Measurements from ENCODE around the gene HSPA12B.
A peak's percentile ranks its signal among the peaks of the same experiment; 100 is the strongest.

HSPA12B gene

DNA sequence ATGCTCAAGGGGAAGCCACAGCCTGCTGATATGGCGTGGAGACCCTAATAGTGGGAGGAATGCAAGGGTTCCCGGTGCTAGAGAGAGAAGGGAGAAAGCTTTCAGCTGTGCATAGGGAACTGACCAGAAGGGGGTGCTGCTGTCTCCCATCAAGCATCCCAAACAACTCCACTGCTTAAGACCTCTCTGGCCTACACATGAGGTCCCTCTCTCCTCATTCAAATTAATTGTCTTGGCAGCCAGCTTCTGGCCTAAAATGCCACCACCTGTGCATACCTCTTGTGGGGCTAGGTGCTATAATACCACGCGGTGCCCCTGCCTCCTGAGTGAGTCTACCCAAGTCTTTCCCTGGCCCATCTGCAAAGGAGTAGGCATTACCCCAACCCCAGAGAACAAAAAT, 20.6 kb downstream of the HSPA12B start:
- ChIA-PET CTCF (interaction anchor here (0.6 to 1.5 kb wide), 9 partner anchors 9 to 153 kb away, joined by 3 to 7 read pairs (median 4); partner anchors contain the start of gene ADISSP), POLR2A (ENCODE audit: low non-redundant PET) (no interaction called here)
- TF ChIP-seq, protein P1, sequence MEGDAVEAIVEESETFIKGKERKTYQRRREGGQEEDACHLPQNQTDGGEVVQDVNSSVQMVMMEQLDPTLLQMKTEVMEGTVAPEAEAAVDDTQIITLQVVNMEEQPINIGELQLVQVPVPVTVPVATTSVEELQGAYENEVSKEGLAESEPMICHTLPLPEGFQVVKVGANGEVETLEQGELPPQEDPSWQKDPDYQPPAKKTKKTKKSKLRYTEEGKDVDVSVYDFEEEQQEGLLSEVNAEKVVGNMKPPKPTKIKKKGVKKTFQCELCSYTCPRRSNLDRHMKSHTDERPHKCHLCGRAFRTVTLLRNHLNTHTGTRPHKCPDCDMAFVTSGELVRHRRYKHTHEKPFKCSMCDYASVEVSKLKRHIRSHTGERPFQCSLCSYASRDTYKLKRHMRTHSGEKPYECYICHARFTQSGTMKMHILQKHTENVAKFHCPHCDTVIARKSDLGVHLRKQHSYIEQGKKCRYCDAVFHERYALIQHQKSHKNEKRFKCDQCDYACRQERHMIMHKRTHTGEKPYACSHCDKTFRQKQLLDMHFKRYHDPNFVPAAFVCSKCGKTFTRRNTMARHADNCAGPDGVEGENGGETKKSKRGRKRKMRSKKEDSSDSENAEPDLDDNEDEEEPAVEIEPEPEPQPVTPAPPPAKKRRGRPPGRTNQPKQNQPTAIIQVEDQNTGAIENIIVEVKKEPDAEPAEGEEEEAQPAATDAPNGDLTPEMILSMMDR (conservative IDR thresholded peaks at IDR 0.05; ENCODE audit: low read depth), result peak; percentile 71
- no peak for DNase-seq (ENCODE audit: low spot score)
- peak overlapping the region; percentile 23; the same call in 1 of the 2 replicates for H3K27ac ChIP-seq

DNA sequence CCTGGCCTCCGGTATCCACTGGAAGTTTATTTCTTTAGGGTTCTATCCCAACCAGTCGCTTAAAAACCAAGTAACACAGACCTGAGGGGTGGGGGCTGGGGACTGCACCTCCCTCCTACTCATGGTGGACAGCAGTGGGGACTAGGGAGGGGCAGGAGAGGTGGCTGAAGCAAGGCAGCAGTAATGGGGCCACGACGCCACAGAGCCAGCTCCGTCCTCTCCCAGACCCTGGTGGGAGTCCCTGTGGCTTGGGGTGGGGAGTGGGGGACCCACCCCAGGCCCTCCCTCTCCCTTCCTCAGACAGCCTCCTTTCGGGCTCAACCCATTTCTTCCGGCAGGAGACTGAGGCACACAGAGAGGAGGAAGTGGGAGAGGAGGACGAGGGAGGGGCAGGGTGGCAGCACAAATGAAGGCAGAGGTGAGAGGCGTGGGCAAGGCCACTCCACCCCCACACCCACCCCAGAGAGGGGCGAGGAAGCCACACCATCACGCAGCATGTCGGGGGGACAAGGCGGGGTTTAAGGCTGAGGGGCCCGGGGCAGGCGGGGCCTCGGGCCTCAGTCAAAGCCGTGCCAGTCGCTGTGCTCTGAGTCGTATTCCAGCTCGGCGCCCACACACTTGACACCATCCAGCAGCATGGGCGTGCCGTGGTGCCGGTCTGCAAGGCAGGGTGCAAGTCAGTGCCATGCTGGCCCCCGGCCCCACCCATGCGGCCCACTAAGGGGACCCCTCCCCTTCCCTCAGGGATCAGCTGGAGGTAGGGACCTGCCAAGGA, 21.2 kb downstream of the HSPA12B start:
- H3K27ac ChIP-seq, result peak overlapping the region; percentile 36
- DNase-seq (ENCODE audit: low spot score), result no peak
- POLR2A ChIA-PET (ENCODE audit: low non-redundant PET), result no interaction called here
- TF ChIP-seq, protein P1 (conservative IDR thresholded peaks at IDR 0.05; ENCODE audit: low read depth), result no peak
- CTCF ChIA-PET, result interaction anchor here (0.6 to 1.5 kb wide), 5 partner anchors 10 to 154 kb away, joined by 3 to 5 read pairs (median 3); no protein-coding TSS in a partner anchor

DNA sequence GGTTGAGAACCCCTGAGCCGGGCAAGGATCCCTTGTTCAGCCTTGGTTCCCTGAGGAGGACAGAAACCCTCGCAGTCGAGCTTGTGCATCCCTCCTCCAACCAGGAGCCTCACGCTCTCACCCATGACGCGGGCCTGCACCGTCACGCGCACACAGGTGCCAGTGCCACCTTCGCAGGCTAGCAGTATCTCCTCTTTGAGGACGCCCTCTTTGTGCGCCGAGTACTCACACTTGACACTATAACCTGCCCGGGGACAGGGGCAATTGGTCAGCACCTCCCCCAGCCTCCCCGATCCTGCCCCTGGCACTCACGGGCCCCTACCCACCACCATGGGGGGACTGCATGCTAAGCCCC, 21.8 kb downstream of the HSPA12B start:
- peak overlapping the region; percentile 36 for H3K27ac ChIP-seq
- CTCF ChIA-PET, result interaction anchor here (1.0 kb wide), 1 partner anchor 94 kb away, joined by 3 read pairs; no protein-coding TSS in a partner anchor
- POLR2A ChIA-PET (ENCODE audit: low non-redundant PET), result no interaction called here
- DNase-seq (ENCODE audit: low spot score), result no peak
- TF ChIP-seq, protein P1 (conservative IDR thresholded peaks at IDR 0.05; ENCODE audit: low read depth), result no peak

DNA sequence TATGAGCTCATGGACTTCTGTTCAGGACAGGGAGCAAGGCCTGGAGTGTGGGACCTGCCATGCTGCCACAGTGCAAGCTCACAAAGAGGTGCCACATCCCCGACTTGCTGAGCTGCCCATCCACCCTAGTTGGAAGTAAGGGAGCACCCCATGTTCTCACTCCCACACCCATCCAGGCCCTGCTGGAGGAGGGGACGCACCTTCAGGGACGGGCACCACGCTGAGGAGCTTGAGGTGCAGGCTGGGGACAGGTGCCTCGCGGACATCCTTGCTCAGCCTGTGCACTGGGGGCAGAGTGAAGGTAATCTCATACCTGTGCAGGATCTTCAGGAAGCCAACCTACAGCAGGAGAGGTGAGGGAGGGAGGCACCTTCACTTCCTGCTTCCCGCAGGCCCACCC, 22.8 kb downstream of the HSPA12B start:
- no peak for DNase-seq (ENCODE audit: low spot score)
- H3K27ac ChIP-seq, result peak overlapping the region; percentile 36
- TF ChIP-seq, protein P1 (conservative IDR thresholded peaks at IDR 0.05; ENCODE audit: low read depth), result no peak
- CTCF ChIA-PET, result interaction anchor here (1.0 to 1.2 kb wide), 2 partner anchors 10 to 14 kb away, joined by 3 read pairs; no protein-coding TSS in a partner anchor
- POLR2A ChIA-PET (ENCODE audit: low non-redundant PET), result no interaction called here

DNA sequence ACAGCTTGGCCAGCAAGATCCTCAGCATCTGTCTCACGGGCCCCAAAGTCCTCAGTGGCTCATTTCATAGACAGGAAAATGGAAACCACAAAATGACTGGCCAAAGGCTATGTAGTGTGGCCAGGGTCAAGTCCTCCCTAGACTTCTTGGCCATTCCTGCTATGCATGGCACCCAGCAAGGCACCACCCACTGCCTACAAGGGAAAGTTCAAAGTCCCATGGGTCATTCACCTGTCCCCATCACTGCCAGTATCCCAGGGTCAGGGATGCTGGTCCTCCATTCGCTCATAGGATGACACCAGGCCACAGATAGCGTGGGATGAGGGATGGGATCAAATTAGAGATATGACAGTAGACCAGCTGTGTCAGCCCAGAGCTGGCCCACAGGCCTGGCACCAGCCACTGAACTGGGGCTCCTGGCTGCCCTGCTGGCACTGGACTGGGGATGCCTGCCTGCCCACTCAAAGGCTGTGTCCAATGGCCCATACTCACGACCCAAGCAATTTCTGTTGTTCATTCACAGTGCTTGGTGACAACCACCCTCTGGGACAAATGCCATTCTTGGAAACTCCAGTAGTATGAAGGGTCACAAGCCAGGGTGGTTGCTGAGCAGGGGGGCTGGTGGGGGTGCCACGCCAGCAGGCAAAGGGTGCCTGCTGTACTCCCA, 23.5 kb downstream of the HSPA12B start:
- H3K27ac ChIP-seq, result no peak overlapping the region
- POLR2A ChIA-PET (ENCODE audit: low non-redundant PET), result no interaction called here
- TF ChIP-seq, protein P1 (conservative IDR thresholded peaks at IDR 0.05; ENCODE audit: low read depth), result no peak
- no peak for DNase-seq (ENCODE audit: low spot score)
- CTCF ChIA-PET, result interaction anchor here (1.0 to 3.1 kb wide), 3 partner anchors 11 to 45 kb away, joined by 3 to 9 read pairs (median 3); no protein-coding TSS in a partner anchor

DNA sequence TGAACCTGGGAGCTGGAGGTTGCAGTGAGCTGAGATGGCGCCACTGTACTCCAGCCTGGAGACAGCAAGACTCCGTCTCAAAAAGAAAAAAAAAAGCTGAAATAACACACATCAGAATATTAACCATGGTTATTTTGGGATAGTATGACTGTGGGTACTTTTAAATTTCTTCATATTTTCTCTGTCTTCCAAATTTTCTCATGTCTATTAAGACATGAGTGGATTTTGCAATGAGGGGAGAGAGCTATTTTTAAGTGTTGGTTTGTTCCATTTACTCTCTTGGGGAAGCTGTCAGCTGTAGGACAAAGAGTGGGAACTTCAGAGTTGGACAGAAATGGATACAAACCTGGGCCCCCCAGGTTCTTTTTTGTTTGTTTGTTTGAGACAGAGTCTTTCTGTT, 24.8 kb downstream of the HSPA12B start:
- no peak for DNase-seq (ENCODE audit: low spot score)
- CTCF ChIA-PET, result interaction anchor here (0.6 to 3.1 kb wide), 2 partner anchors 46 to 98 kb away, joined by 3 to 9 read pairs; no protein-coding TSS in a partner anchor
- H3K27ac ChIP-seq, result no peak overlapping the region
- TF ChIP-seq, protein P1 (conservative IDR thresholded peaks at IDR 0.05; ENCODE audit: low read depth), result no peak
- POLR2A ChIA-PET (ENCODE audit: low non-redundant PET), result interaction anchor here (0.7 to 1.0 kb wide), 2 partner anchors 8 to 10 kb away, joined by 3 to 5 read pairs; partner anchors contain the start of gene ADISSP

Measured in RWPE1 (cell line).